WI38 (cell line): Measurements from ENCODE around the gene NLRP9.
A peak's percentile ranks its signal among the peaks of the same experiment; 100 is the strongest.

Source experiments
- H3K4me3 ChIP-seq: 2 replicates; pipeline ENCODE4 v1.5.1; 2011; ENCODE audit warnings: low read depth, mild to moderate bottlenecking, control low read depth, low read length
- TF ChIP-seq, protein P1 (sequence below): IDR thresholded peaks from 2 replicates; pipeline ENCODE4 v1.5.1; 2012; ENCODE audit warnings: low read depth, mild to moderate bottlenecking, control low read depth, low read length

Gene NLRP9

DNA sequence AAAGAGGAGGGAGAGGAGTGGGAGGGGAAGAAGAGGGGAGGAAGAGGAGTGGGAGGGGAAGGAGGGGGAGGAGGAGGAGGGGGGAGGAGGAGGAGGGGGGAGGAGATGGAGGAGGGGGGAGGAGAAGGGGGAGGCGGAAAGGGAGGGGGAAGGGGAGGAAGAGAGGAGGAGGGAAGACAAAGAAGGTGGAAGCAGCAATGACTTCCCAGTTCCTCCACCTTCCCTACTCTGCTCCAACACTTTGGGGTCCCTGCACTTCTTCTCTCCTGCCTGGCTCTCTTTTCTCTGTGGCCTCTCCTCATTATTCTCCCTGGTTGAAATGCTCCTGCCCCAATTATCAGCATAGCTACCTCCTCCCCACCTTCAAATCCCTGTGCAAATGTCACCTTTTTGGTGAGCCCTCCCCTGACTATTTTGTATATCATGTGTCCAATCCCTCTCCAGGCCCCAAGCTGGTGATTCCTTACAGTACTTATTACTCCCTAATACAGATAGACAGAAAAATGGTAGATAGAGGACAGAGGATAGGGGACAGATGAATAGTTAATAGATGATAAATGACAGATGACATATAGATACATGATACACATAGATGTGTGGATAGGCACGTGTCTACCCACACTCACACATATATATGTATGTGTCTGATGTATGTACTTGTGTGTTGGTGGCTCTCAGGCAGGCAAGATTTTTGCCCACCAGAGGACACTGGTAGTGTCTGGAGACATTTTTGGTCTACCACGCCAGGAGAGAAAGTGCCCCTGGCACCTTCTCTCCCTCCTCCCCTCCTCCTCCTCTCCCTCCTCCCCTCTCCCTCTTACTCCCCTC is 25.2 kb downstream of the NLRP9 start:
- TF ChIP-seq, protein P1, sequence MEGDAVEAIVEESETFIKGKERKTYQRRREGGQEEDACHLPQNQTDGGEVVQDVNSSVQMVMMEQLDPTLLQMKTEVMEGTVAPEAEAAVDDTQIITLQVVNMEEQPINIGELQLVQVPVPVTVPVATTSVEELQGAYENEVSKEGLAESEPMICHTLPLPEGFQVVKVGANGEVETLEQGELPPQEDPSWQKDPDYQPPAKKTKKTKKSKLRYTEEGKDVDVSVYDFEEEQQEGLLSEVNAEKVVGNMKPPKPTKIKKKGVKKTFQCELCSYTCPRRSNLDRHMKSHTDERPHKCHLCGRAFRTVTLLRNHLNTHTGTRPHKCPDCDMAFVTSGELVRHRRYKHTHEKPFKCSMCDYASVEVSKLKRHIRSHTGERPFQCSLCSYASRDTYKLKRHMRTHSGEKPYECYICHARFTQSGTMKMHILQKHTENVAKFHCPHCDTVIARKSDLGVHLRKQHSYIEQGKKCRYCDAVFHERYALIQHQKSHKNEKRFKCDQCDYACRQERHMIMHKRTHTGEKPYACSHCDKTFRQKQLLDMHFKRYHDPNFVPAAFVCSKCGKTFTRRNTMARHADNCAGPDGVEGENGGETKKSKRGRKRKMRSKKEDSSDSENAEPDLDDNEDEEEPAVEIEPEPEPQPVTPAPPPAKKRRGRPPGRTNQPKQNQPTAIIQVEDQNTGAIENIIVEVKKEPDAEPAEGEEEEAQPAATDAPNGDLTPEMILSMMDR = no peak
- H3K4me3 ChIP-seq = no peak overlapping the region

DNA sequence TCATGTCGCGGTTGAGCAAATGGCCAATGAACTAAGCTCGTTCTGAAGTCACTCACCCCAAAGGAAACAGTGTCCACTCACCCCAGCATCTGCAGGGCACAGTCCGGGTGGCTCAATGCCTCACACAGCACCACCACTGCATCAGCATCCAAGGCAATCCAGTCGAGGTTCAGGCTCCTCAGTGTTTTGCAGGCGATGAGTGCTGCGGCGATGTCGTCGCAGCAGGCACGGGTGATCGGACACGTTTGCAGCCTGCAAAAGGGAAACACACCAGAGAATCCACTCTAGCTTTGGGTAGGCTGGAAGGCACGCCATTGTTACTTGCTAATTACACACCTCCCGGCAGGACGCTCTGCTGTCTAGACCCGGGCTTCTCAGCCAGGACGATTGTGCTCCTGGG is 26.5 kb downstream of the NLRP9 start:
- H3K4me3 ChIP-seq = no peak overlapping the region
- TF ChIP-seq, protein P1 = no peak

- H3K4me3 ChIP-seq = no peak overlapping the region
- TF ChIP-seq, protein P1 = no peak
Measured at GRCh38 chr19:55705972-55706371, 32.2 kb downstream of the NLRP9 start.

GRCh38 chr19:55704494-55705245 is 33.5 kb downstream of the NLRP9 start:
- TF ChIP-seq, protein P1 = 0 out of 2 replicates have a peak, but pooled peaks have one; percentile 10
- no peak overlapping the region for H3K4me3 ChIP-seq

GRCh38 chr19:55703790-55704215 is 34.4 kb downstream of the NLRP9 start:
- TF ChIP-seq, protein P1 = peak; percentile 53
- H3K4me3 ChIP-seq = no peak overlapping the region

- H3K4me3 ChIP-seq = no peak overlapping the region
- TF ChIP-seq, protein P1 = no peak
Measured at GRCh38 chr19:55702131-55702627, 36.0 kb downstream of the NLRP9 start.

- no peak overlapping the region for H3K4me3 ChIP-seq
- TF ChIP-seq, protein P1 = no peak
Measured at GRCh38 chr19:55700813-55701212, 37.4 kb downstream of the NLRP9 start.
